HEK293 (cell line): ENCODE data around the gene SIRPA.

ENCODE experiments used
- ZNF10 ChIP-seq: fragments of 450-650 bp; formaldehyde crosslinking; IDR thresholded peaks from 2 replicates; pipeline ENCODE4 v1.5.1; 2017; ENCODE audit warnings: missing biosample characterization, missing genetic modification characterization
- ZNF184 ChIP-seq: fragments of 450-650 bp; IDR thresholded peaks from 2 replicates; pipeline ENCODE4 v1.5.1; 2018; ENCODE audit warnings: missing biosample characterization, mild to moderate bottlenecking, missing genetic modification characterization
- ZNF555 ChIP-seq: fragments of 450-650 bp; formaldehyde crosslinking; conservative IDR thresholded peaks from 2 replicates; pipeline ENCODE4 v1.5.1; 2017; ENCODE audit warnings: missing biosample characterization, mild to moderate bottlenecking, missing genetic modification characterization, inconsistent platforms
- TF ChIP-seq, protein P1 (sequence below): fragments of 450-650 bp; formaldehyde crosslinking; IDR thresholded peaks from 2 replicates; pipeline ENCODE4 v1.5.1; 2016; ENCODE audit warnings: missing biosample characterization, missing genetic modification characterization

DNA sequence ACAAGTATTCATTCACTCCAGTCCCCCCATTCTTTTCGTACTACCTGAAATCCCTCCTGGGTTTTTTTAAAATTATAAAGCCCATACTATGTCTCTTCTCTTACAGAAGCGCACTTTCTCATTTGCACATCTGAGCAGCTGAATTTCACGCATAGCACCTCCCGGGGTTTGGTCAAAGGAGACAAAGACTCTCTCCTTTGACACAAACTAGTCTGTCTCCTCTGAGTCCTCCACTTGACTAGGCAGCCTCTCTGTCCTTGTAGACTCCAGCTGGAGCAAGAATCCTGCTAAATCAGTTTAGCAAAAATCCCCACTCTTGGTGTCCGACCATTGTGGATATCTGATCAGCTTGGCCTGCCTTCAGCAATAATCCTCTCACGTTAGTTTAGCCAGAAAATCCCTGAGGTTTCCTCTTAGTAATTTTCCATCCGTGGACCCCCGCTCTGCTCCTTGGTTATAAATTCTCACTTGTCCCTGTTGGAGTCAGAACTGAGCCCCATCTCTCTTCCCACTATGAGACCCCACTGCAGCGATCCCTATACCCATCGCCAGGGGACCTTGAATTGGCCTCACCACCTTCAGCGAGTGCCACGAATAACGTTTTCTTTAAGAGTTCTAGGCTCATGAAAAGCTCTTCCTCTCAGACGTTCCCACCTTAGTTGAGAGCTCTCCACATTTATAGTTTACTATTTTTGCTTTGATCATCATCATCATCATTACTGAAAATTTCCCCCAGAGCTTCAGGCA is 69.6 kb downstream of the SIRPA start:
- TF ChIP-seq, protein P1, sequence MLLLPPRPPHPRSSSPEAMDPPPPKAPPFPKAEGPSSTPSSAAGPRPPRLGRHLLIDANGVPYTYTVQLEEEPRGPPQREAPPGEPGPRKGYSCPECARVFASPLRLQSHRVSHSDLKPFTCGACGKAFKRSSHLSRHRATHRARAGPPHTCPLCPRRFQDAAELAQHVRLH (tag by site-specific recombination): no peak
- TF ChIP-seq ZNF184 (tag by site-specific recombination): no peak
- TF ChIP-seq ZNF10 (tag by site-specific recombination): no peak
- no peak for TF ChIP-seq ZNF555 (tag by site-specific recombination)
